Ovary (tissue), 9 donors: ENCODE results near the gene FHOD3. TPM values are rescaled to one million over a fixed set of nuclear protein-coding genes. Genes with fewer than 3 reads are reported as not detected.

Experiments
- DNase-seq, 5 donors: peaks; one replicate each; pipeline ENCODE4 v3.0.0-alpha.2; 2019 to 2020
- H3K27ac ChIP-seq, 2 donors: fragments of 200-600 bp; one replicate each; pipeline versions ENCODE4 v1.5.1 to v1.8.0; 2019 to 2022
- H3K27me3 ChIP-seq: fragments of 200-600 bp; one replicate; pipeline ENCODE4 v1.8.0; 2022
- H3K36me3 ChIP-seq: fragments of 200-600 bp; sonication (generic); one replicate; pipeline ENCODE4 v1.5.1; 2019
- H3K4me1 ChIP-seq: one replicate; pipeline ENCODE4 v1.8.1; 2013; ENCODE audit warnings: mild to moderate bottlenecking, moderate library complexity; ENCODE audit not compliant: insufficient read depth
- H3K4me3 ChIP-seq: fragments of 200-600 bp; sonication (generic); one replicate; pipeline ENCODE4 v1.5.1; 2017
- H3K9me3 ChIP-seq, 2 donors: fragments of 200-600 bp in 1 of 2; sonication (generic) in 1 of 2; one replicate each; pipeline versions ENCODE4 v1.5.1 to v1.8.1; 2013 to 2019; ENCODE audit warnings: mild to moderate bottlenecking in 1 of 2, moderate library complexity in 1 of 2
- CTCF ChIP-seq, 3 donors: fragments of 450-650 bp in 2 of 3; fragments of 200-600 bp in 1 of 3; IDR thresholded peaks; one replicate each; pipeline versions ENCODE4 v1.5.1 to v1.8.0; 2016 to 2022; ENCODE audit warnings: antibody characterized with exemption in 3 of 3, mild to moderate bottlenecking in 1 of 3
- EP300 ChIP-seq: sonication (generic); formaldehyde crosslinking; IDR thresholded peaks from one replicate; pipeline ENCODE4 v1.6.1; 2017; ENCODE audit warnings: antibody characterized with exemption
- POLR2A ChIP-seq: fragments of 450-650 bp; IDR thresholded peaks from one replicate; pipeline ENCODE4 v1.6.1; 2017; ENCODE audit warnings: antibody characterized with exemption, mild to moderate bottlenecking, moderate library complexity
- WGBS, 3 donors: extraction: QIAGEN DNeasy Blood & Tissue Kit in 1 of 3; methylation state at CpG; one replicate each; pipeline versions ENCODE4 v1.1.5 to v1.1.7; 2013 to 2017; 5-methylcytosine and 5-hydroxymethylcytosine counted together
- intact Hi-C, 4 donors: fragments of 100-400 bp; cut with DNase I; formaldehyde crosslinking; loops; one replicate each; pipeline versions ENCODE4 v1.11.0 to v1.15.1; 2022 to 2023
- polyA plus RNA-seq, 2 donors: library from polyadenylated mRNA; stranded (reverse); fragments of 200-250 nt in 1 of 2; fragments of 350-450 nt in 1 of 2; fragmentation: Illumina TruSeq in 1 of 2; extraction: RNeasy Lipid Tissue Mini Kit (QIAGEN cat#74804) in 1 of 2; gene quantifications; one replicate each; pipeline ENCODE4 v1.2.3, GENCODE V29; 2013 to 2014
- total RNA-seq, 7 donors: library from RNA; depleted of rRNA in 2 of 7; stranded (reverse); fragments of >200 nt in 2 of 7; fragmentation: NEBNext Ultra II Directional in 3 of 7; extraction: Animal tissue kit (Norgen Biotek cat#: 25700) in 3 of 7; gene quantifications; one replicate each; pipeline versions ENCODE4 v1.1.0 to v1.2.4, GENCODE V29; 2016 to 2023
- donor health status: DM: no; HTN: no; CAD: no; lungs with moderate emphysema.
- donor health status: DM: no; HTN: no; CAD: no.
- donor health status: Bipolar disorder and iron deficiency.
- donor health status: DM: yes; HTN: yes; CAD: no.
- donor health status: DM: no; HTN: no; CAD: no.
- donor health status: DM: yes; HTN: yes; CAD: no.

Gene FHOD3
- total and polyA plus RNA-seq, 9 donors = 3.5 to 62.5 (median 11.0) TPM

GRCh38 chr18:36411745-36412168 is 114.2 kb downstream of the FHOD3 start:
- H3K36me3 ChIP-seq = no peaks in the 10 kb centered on the region
- no peak for TF ChIP-seq POLR2A
- no peak for TF ChIP-seq CTCF (IDR thresholded peaks at IDR 0.05)
- TF ChIP-seq EP300 = no peak
- 82 to 88% (median 85%) methylated on average over 3 of the region's 3 CpGs for WGBS, 3 donors
- intact Hi-C loops = no loop called here
- no peak overlapping the region for H3K27ac ChIP-seq
- H3K27me3 ChIP-seq = no peaks in the 10 kb centered on the region
- H3K4me3 ChIP-seq = no peak overlapping the region
- H3K4me1 ChIP-seq = peaks cover 2% of the 10 kb centered on the region
- DNase-seq = no peak
- H3K9me3 ChIP-seq = no peaks in the 10 kb centered on the region

GRCh38 chr18:36412778-36413177 is 115.3 kb downstream of the FHOD3 start:
- Histone ChIP-seq H3K4me3 (no peak overlapping the region), H3K9me3 (no peaks in the 10 kb centered on the region), H3K36me3 (no peaks in the 10 kb centered on the region), H3K4me1 (peaks cover 2% of the 10 kb centered on the region), H3K27ac (no peak overlapping the region), H3K27me3 (no peaks in the 10 kb centered on the region)
- intact Hi-C loops = no loop called here
- WGBS, 3 donors = 96 to 100% (median 96%) methylated on average over 1 of the region's 1 CpG
- no peak for DNase-seq
- TF ChIP-seq POLR2A (no peak), EP300 (no peak), CTCF (IDR thresholded peaks at IDR 0.05) (no peak)

GRCh38 chr18:36415171-36415570 is 117.7 kb downstream of the FHOD3 start:
- Histone ChIP-seq H3K36me3 (no peaks in the 10 kb centered on the region), H3K27ac (no peak overlapping the region), H3K4me3 (no peak overlapping the region), H3K9me3 (no peaks in the 10 kb centered on the region), H3K27me3 (no peaks in the 10 kb centered on the region), H3K4me1 (peaks cover 9% of the 10 kb centered on the region)
- intact Hi-C loops = no loop called here
- TF ChIP-seq EP300 (no peak), CTCF (IDR thresholded peaks at IDR 0.05) (no peak)
- WGBS, 3 donors = 91 to 97% (median 96%) methylated on average over 1 of the region's 1 CpG
- DNase-seq = no peak

GRCh38 chr18:36415625-36416024 is 118.1 kb downstream of the FHOD3 start:
- peaks cover 12% of the 10 kb centered on the region for H3K4me1 ChIP-seq
- H3K9me3 ChIP-seq = no peaks in the 10 kb centered on the region
- no peaks in the 10 kb centered on the region for H3K27me3 ChIP-seq
- WGBS, 3 donors = 38 to 53% (median 52%) methylated on average over 2 of the region's 2 CpGs
- TF ChIP-seq CTCF (IDR thresholded peaks at IDR 0.05) (no peak), POLR2A (no peak), EP300 (no peak)
- no peaks in the 10 kb centered on the region for H3K36me3 ChIP-seq
- no peak overlapping the region for H3K4me3 ChIP-seq
- H3K27ac ChIP-seq = no peak overlapping the region
- no peak for DNase-seq
- intact Hi-C loops = no loop called here
